C4-2B (cell line): ENCODE data around the gene PTK7.

Experiments used
- H3K27ac ChIP-seq: fragments of 450-650 bp; 2 replicates; pipeline ENCODE4 v1.5.1; 2017
- CTCF ChIP-seq: fragments of 450-650 bp; conservative IDR thresholded peaks from 2 replicates; pipeline ENCODE4 v1.5.1; 2017; ENCODE audit warnings: mild to moderate bottlenecking
- ZFX ChIP-seq: fragments of 450-650 bp; IDR thresholded peaks from 2 replicates; pipeline ENCODE4 v1.6.1; 2017

PTK7 gene

GRCh38 chr6:43062818-43063217, 13.3 kb upstream of the PTK7 start:
- TF ChIP-seq ZFX (no peak), CTCF (no peak)
- no peak overlapping the region for H3K27ac ChIP-seq

- no peak for TF ChIP-seq ZFX
- peak; percentile 88 for TF ChIP-seq CTCF
- H3K27ac ChIP-seq, result no peak overlapping the region
Observed at GRCh38 chr6:43070028-43070632, 6.0 kb upstream of the PTK7 start.

GRCh38 chr6:43074847-43075669, 1.1 kb upstream of the PTK7 start:
- no peak overlapping the region for H3K27ac ChIP-seq
- TF ChIP-seq CTCF, result no peak
- no peak for TF ChIP-seq ZFX

- no peak for TF ChIP-seq CTCF
- TF ChIP-seq ZFX, result no peak
- H3K27ac ChIP-seq, result peak overlapping the region; percentile 53
Observed at GRCh38 chr6:43076464-43077332, 584 bp downstream of the PTK7 start.

GRCh38 chr6:43077333-43077809, 1.3 kb downstream of the PTK7 start:
- TF ChIP-seq CTCF, result no peak
- no peak for TF ChIP-seq ZFX
- peak overlapping the region; percentile 53; the same call in 1 of the 2 replicates for H3K27ac ChIP-seq

GRCh38 chr6:43077981-43078511, 1.9 kb downstream of the PTK7 start:
- no peak overlapping the region for H3K27ac ChIP-seq
- no peak for TF ChIP-seq ZFX
- no peak for TF ChIP-seq CTCF
